GM21515 (cell line): ENCODE measurements around the gene KDM2B.
"Not testable (repeated sequence)": the region's sequence is repeated elsewhere in the genome, so short reads cannot be mapped to it uniquely, and the experiment has no call there.

Experiments used
- ATAC-seq: cut with Tn5 transposase; IDR thresholded peaks from one replicate; pipeline ENCODE4 v1.9.1; 2021; ENCODE audit not compliant: unreplicated experiment

KDM2B gene

DNA sequence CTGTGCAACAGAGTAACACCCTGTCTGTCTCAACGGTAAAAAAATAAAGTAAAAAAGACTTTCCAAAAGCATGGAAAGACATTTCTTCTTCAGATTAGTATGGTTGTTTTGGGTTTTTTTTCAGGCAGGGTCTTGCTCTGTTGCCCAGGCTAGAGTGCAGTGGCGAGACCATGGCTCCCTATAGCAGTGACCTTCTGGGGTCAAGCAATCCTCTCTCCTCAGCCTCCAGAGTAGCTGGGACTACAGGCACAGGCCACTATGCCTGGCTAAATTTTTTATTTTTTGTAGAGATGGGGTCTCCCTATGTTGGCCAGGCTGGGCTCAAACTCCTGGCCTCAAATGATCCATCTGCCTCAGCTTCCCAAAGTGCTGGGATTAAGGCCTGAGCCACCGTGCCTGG, 72.8 kb downstream of the KDM2B start:
- ATAC-seq, result no peak

DNA sequence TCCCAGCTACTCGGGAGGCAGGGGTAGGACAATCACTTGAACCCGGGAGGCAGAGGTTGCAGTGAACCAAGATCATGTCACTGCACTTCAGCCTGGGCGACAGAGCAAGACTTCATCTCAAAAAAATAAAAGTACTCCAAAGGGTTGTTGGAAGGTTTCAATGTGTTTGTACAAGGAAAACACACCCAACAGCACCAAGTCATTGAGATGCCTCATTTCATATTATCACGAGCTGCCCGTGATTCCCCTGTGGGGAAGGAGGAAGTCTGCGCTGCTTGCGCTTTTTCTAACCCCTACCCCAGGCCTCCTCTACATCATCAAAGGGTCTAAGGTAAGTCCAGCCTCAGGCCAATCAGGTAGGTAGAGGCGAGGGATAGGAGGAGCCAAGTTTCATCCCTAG, 73.6 kb downstream of the KDM2B start:
- ATAC-seq, result no peak

DNA sequence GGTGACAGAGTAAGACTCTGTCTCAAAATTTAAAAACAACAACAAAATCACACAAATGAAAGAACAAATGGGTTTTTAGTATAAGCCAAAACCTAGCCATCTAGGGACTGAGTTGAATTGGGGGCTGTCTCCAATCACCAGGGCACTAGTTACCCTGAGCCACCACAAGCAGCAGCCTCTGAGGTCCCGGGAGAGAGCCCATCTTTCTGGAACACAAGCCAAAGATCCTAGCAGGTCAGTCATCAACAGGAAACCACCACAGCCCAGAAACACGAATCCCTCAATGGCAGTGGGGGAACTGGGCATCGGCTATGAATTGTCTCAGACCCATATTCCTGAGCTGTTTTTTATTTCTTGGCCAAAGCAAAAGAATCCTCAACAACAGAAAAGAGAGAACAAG, 75.3 kb downstream of the KDM2B start:
- no peak for ATAC-seq

DNA sequence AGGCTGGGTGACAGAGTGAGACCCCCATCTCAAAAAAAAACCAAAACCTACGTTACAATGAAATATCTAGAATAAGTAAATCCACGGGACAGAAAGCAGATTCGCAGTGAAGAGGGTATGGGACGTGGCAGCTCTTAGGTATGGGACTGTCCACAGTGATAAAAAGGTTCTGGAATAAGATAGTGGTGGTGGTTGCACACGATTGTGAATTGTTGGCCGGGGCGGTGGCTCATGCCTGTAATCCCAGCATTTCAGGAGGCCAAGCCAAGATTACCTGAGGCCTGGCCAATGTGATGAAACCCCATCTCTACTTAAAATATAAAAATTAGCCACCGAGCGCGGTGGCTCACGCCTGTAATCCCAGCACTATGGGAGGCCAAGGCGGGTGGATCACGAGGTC, 76.3 kb downstream of the KDM2B start:
- ATAC-seq, result no peak

- ATAC-seq, result no peak
Measured at GRCh38 chr12:121503395-121503794, 77.4 kb downstream of the KDM2B start.

- ATAC-seq, result no peak
Measured at GRCh38 chr12:121501946-121502345, 78.9 kb downstream of the KDM2B start.

DNA sequence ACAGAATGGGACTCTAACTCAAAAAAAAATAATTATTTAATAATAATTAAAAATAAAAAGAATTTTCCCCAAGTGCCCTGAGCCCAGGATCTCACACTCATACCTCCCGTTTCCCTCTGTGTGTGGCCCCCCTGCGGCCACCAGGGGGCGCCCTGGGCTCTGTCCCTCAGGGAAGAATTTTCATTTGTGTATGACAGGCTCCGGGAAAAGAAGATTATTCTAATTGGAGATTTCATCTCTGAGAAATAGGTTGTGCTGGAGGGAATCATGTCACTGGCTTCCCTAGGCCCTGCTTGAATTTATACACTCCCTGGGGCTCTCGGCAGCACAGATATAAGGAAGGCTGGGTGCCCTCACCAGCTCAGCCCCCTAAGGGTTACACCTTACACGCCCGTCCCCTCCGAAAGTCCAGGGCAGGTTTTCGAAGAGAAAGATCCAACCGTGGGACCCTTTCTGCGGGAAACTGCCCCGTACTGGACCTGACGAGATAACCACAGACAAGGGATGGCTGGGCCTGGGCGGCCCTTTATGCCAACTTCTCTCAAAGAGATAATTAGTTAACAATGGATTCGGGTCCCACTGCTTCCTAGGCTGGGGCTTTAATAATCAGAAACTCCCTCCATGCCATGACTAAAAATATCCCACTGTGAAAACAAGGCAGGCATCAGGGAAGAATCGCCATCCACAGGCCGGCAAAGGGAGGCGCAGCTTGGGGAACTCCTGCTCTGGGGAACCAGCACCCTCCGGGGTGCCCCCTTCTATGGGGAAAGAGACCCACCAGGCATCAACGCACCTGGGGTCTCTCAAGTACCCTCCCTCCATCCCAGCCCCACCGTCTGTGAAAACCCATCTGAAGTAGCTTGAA, 80.7 kb downstream of the KDM2B start:
- ATAC-seq, result no peak

DNA sequence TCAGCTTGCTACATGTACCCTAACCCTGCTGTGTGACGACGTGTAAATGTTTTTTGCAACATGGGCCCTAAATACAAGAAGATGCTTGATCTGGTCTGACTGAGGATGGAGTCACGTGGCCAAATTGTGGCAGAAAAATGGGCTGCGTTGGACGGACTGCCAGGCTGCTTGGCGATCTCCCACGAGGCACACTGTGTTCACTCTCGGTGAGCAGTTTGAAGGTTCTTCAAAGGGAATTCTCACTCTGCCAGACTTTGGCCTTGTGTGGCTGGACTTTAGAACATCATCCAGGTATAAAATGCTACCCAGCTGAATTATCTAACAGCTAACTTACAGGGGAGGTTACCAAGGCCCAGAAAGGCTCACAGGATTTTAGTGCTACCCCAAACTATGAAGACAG, 85.1 kb downstream of the KDM2B start:
- ATAC-seq, result no peak

DNA sequence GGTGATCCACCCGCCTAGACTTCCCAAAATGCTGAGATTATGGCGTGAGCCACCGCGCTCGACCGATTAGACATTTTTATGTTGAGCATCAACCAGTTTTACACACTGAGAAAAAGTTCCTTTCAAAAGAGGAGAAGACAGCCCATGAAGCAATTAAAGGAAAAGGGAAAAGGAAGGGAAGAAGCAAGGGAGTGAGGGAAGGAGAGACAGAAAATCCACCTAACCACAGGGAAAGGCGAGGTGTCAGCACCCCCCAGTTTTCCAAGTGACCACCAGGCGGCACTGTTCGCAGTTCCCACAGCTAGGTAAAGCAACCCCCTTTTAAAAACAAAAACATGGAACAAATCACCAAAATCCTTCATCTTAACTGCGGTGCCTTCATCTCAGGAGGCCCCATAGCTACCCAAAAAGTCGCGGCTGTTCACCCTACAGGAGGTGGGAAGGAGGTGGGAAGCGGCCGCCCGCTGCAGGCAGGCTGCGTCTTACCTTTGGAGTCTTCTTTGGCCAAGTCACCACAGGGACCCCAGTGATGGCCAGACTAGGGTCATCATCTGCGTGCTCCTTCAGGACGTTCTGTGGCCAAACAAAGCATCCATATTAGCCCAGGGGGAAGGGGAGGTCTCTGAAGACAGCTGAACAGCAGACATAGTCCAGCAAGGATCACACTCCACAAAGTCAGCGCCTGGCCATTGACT, 86.6 kb downstream of the KDM2B start:
- no peak for ATAC-seq

DNA sequence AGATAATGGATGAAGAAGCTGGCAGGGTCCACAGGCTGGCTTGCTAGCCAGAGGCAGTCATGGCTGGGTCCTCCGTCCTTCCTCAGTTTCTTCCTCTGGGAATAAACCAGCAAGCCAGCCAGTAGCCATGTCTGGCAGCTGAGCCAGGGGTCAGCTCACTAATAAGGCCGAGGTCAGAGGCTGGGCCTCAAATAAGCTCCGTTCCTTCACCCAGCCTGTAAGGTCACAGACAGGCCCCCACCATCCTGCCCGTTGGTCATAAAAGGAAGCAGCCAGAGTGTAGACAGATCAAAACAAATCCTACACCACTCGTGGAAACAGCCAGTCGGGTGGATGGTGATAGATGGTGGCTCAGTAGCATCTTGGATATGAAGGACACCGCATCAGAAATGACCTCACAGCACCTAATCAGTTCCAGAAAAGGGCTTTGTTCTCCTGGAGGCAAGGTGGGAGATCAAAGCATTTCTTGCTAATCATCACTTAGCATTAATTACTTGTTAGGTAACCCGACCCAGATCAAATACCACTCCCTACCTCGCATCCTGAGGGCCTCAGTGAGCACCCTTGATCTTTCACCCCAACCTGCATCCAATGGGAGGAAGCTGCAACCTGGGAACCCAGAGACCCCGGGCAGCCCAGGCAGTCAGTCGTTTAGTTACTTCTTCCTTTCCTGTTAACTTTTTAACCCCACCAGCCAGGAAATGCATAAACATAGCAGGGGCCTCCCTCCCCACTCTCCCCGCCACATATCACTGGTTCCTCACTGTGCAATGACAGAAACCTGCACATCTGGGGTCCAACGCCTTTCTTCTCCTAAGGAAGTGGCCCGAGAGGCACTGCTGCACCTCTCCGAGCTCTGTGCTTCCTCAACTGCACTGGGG, 90.2 kb downstream of the KDM2B start:
- ATAC-seq, result no peak

GRCh38 chr12:121489874-121490273, 90.9 kb downstream of the KDM2B start:
- ATAC-seq, result no peak

- ATAC-seq, result no peak
Measured at GRCh38 chr12:121484967-121485366, 95.9 kb downstream of the KDM2B start.

GRCh38 chr12:121484564-121484963, 96.3 kb downstream of the KDM2B start:
- ATAC-seq, result not testable (repeated sequence)

GRCh38 chr12:121483949-121484348, 96.9 kb downstream of the KDM2B start:
- no peak for ATAC-seq

DNA sequence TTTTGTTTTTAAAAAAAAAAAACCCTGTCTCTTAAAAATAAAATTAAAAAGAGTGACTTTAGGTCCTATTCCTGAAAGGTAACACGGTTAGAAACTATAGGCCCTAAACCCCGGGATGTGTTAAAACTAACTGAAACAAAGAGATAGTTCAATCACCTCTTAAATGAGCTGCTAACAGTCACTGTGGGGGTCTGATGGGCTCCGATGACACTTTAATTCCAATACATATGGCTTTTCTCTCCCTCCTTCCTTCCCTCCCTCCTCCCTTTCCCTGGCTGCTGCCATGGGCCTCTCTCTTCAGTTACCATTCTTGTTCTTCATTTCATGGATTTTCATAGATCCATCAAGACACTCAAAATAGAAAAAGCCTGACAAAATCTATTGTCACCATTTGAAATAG, 104.3 kb downstream of the KDM2B start:
- ATAC-seq, result no peak

GRCh38 chr12:121475279-121475678, 105.5 kb downstream of the KDM2B start:
- ATAC-seq, result no peak

DNA sequence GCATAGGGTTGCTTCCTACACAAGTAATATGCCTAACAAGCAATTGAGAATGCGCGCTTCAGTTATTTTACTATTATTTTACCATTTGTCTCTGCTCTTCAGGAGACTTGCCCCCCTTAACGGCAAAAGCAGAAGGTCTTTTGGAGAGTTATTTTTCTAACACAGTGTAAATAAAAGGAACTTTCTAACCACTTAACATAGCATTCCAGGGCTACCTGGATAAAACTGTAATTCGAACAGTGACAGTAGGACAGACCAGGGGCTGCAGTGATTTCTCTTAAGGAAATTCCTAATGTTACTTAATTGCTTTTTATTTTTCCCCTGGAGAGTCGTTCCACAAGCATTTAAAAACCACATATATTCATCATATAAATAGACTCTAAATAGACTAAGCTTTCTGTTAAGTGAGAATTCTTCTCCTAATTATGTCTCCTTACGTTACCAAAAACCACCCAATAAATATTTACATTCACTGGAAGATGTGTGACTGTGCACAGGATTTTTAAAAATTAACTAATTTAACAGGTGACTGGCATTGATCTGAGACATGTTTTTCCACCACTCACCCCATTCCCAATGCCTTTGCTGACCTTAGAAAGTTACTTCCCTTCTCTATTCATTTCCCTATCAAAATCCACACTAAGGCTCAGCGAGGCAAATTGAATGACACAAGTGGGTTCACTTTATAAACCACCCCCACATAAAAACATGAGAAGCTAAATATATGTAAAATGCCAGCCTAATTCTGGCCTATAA, 108.5 kb downstream of the KDM2B start:
- ATAC-seq, result no peak

- ATAC-seq, result no peak
Measured at GRCh38 chr12:121470751-121471150, 110.1 kb downstream of the KDM2B start.

GRCh38 chr12:121468499-121468801, 112.4 kb downstream of the KDM2B start:
- ATAC-seq, result no peak

DNA sequence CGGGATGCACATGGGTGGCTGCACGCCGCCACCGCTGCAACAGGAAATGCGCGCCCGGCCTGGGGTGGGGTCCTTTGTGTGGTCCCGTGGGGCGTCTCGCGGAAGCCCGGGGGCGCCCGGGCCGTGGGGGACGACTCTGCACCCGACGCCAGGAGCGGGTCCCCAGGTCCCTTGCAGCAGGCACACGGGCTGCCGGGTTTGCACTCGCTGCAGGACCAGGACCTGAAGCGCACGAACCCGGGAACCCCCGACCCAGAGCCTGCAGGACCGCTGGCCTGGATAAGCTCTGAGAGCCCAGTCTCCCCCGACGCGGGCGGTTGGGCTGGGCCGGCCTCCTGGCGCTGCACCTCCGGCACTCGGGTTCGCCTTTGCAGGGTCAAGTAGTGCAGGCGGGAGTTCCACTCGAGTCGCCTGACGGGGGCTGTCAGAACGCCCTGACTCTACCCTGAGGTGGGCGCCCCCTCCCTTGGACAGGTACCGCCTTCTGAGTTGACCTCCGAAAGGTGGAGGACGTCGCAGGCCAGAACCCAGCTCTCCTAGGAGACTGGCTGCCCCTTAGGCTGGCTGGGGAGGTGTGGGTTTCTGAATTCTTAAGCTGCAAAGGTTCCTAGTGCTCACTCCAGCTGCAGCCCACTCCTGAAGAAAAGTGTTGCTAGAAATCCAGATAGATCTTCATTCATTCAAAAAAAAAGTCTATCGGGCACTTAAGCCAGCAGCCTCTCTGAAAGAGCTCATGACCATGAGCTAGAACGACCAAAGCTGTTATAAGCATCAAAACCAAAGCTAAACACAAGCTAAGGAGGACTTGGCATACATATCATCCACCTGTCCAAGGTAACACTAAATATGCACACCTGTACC, 113.0 kb downstream of the KDM2B start:
- ATAC-seq, result no peak
